Esophagus squamous epithelium (tissue), 4 donors: ENCODE measurements around the gene JARID2.

Source experiments
- CTCF ChIP-seq, 6 experiments: fragments of 450-650 bp in 4 of 6; fragments of 200-600 bp in 2 of 6; sonication (generic) in 2 of 6; IDR thresholded peaks; one replicate each; pipeline ENCODE4 v1.5.1; 2016 to 2019; ENCODE audit warnings: antibody characterized with exemption in 6 of 6, mild to moderate bottlenecking in 4 of 6, moderate library complexity in 4 of 6
- POLR2A ChIP-seq, 4 donors: fragments of 450-650 bp; IDR thresholded peaks; one replicate each; pipeline ENCODE4 v1.6.1; 2017; ENCODE audit warnings: antibody characterized with exemption in 4 of 4, mild to moderate bottlenecking in 4 of 4, moderate library complexity in 3 of 4

- TF ChIP-seq CTCF (IDR thresholded peaks at IDR 0.05): no peak
- TF ChIP-seq POLR2A (IDR thresholded peaks at IDR 0.05): no peak
Measured at GRCh38 chr6:15404685-15404980, 158.8 kb downstream of the JARID2 start.
